ENCODE data around the gene B3GAT2. TPM values are rescaled to one million over a fixed set of nuclear protein-coding genes. Genes with fewer than 3 reads are reported as not detected.

Gene B3GAT2
- polyA plus RNA-seq, 1 donor (not counting 4 experiments of a cell fraction or from before 2014, with no cell fraction given) = 0.01 TPM

DNA sequence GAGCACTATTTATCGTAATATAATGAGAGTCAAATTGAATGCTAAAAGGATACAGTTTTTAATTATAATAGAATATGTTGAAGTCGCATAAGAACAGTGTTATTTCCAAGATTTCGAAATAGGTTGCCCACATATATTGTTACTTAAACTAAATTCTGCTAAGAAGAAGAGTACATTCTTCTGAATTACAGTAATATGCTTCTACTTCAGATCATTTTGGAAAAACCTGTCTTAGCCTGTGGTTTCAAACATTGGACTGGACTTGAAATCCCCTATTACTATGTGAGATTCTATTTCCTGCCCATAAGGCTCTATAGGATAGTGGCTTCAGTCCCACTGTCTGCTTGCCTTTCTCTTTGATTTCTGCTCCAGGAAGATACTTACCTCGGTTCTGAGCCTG, 137.2 kb downstream of the B3GAT2 start:
- Histone ChIP-seq H2AFZ (ENCODE audit: control insufficient read depth, low read length) (no peak overlapping the region), H3K27me3 (ENCODE audit: control insufficient read depth, extremely low read depth, insufficient read depth, low read length) (no peaks in the 10 kb centered on the region), H3K79me2 (ENCODE audit: control insufficient read depth, insufficient read depth, low read length) (no peaks in the 10 kb centered on the region), H3K4me1 (ENCODE audit: control insufficient read depth, extremely low read depth, insufficient read depth, low read length) (no peaks in the 10 kb centered on the region), H3K36me3 (ENCODE audit: control insufficient read depth in 2 of 2, extremely low read depth in 1 of 2, insufficient read depth in 2 of 2, low read length in 2 of 2) (no peaks in the 10 kb centered on the region), H3K9me3 (ENCODE audit: control insufficient read depth, low read depth, low read length) (no peaks in the 10 kb centered on the region), H4K20me1 (ENCODE audit: control insufficient read depth, extremely low read depth, insufficient read depth, low read length) (no peaks in the 10 kb centered on the region), H3K9me1 (ENCODE audit: control insufficient read depth, extremely low read depth, insufficient read depth, low read length) (no peaks in the 10 kb centered on the region), H3K4me2 (ENCODE audit: control insufficient read depth, extremely low read depth, insufficient read depth, low read depth, low read length) (no peak overlapping the region), H3K4me3 (ENCODE audit: control insufficient read depth in 2 of 3, extremely low read depth in 1 of 3, insufficient read depth in 2 of 3, low read depth in 1 of 3, low read length in 3 of 3) (no peak overlapping the region), H3K9ac (ENCODE audit: control insufficient read depth, extremely low read depth, insufficient read depth, low read length) (no peak overlapping the region), H3K27ac (ENCODE audit: control insufficient read depth, insufficient read depth, low read length) (no peak overlapping the region)
- FAIRE-seq (no peak), DNase-seq (ENCODE audit: low read depth, low spot score) (no peak)
- dilution Hi-C loops (cut with MboI; ENCODE audit: extremely low pct_ligation_motif_present, low sequenced_read_pairs) = no loop called here
- no peak for TF ChIP-seq EZH2 (IDR thresholded peaks at IDR 0.05; ENCODE audit: low read length)

DNA sequence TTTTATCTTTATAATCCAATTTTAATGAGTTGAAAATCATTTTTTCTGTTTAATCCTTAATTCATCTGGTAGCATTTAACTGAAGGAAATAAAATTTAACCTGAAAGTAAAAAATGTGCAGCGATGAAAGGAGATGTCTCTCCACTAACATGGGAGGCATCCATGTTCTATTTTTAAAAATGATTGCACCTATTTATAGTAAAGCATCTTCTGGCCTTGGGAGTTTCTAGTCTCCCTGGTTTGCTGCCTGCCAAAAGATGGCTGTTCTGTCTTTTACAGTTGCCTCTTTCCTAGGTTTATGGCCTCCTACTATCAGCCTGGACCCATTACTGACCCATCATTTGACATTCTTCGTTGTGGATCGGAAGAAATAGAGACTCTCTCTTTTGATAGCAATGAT, 143.0 kb downstream of the B3GAT2 start:
- Histone ChIP-seq H4K20me1 (ENCODE audit: control insufficient read depth, extremely low read depth, insufficient read depth, low read length) (no peaks in the 10 kb centered on the region), H3K79me2 (ENCODE audit: control insufficient read depth, insufficient read depth, low read length) (no peaks in the 10 kb centered on the region), H3K9me3 (ENCODE audit: control insufficient read depth, low read depth, low read length) (no peaks in the 10 kb centered on the region), H3K27me3 (ENCODE audit: control insufficient read depth, extremely low read depth, insufficient read depth, low read length) (no peaks in the 10 kb centered on the region), H3K36me3 (ENCODE audit: control insufficient read depth in 2 of 2, extremely low read depth in 1 of 2, insufficient read depth in 2 of 2, low read length in 2 of 2) (no peaks in the 10 kb centered on the region), H3K4me3 (ENCODE audit: control insufficient read depth in 2 of 3, extremely low read depth in 1 of 3, insufficient read depth in 2 of 3, low read depth in 1 of 3, low read length in 3 of 3) (no peak overlapping the region), H3K4me2 (ENCODE audit: control insufficient read depth, extremely low read depth, insufficient read depth, low read depth, low read length) (no peak overlapping the region), H3K4me1 (ENCODE audit: control insufficient read depth, extremely low read depth, insufficient read depth, low read length) (no peaks in the 10 kb centered on the region), H3K9ac (ENCODE audit: control insufficient read depth, extremely low read depth, insufficient read depth, low read length) (no peak overlapping the region), H3K27ac (ENCODE audit: control insufficient read depth, insufficient read depth, low read length) (no peak overlapping the region), H2AFZ (ENCODE audit: control insufficient read depth, low read length) (no peak overlapping the region), H3K9me1 (ENCODE audit: control insufficient read depth, extremely low read depth, insufficient read depth, low read length) (no peaks in the 10 kb centered on the region)
- no peak for TF ChIP-seq EZH2 (IDR thresholded peaks at IDR 0.05; ENCODE audit: low read length)
- TF ChIP-seq, protein P1, sequence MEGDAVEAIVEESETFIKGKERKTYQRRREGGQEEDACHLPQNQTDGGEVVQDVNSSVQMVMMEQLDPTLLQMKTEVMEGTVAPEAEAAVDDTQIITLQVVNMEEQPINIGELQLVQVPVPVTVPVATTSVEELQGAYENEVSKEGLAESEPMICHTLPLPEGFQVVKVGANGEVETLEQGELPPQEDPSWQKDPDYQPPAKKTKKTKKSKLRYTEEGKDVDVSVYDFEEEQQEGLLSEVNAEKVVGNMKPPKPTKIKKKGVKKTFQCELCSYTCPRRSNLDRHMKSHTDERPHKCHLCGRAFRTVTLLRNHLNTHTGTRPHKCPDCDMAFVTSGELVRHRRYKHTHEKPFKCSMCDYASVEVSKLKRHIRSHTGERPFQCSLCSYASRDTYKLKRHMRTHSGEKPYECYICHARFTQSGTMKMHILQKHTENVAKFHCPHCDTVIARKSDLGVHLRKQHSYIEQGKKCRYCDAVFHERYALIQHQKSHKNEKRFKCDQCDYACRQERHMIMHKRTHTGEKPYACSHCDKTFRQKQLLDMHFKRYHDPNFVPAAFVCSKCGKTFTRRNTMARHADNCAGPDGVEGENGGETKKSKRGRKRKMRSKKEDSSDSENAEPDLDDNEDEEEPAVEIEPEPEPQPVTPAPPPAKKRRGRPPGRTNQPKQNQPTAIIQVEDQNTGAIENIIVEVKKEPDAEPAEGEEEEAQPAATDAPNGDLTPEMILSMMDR (optimal IDR thresholded peaks at IDR 0.05 in 1 of 3, IDR thresholded peaks at IDR 0.05 in 1 of 3, conservative IDR thresholded peaks at IDR 0.05 in 1 of 3; ENCODE audit: extremely low read depth in 1 of 3, insufficient read depth in 2 of 3, low read length in 3 of 3) = no peak
- FAIRE-seq (no peak), DNase-seq (ENCODE audit: low read depth, low spot score) (no peak)
- dilution Hi-C loops (cut with MboI; ENCODE audit: extremely low pct_ligation_motif_present, low sequenced_read_pairs) = no loop called here

DNA sequence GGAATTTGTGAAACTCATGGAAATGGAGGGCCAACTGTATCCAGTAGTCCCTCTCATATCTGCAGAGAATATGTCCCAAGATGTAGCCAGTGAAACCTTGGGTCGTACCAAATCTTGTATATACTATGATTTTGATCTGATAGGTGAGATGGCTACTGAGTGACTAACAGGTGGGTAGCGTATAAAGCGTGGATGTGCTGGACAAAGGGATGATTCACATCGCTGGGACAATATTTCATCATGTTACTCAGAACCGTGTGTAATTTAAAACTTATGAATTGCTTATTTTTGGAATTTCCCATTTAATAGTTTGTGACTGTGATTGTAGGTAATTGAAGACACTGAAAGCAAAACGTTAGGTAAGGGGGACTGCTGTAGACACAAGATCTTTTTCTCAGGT, 145.1 kb downstream of the B3GAT2 start:
- no peak for FAIRE-seq

More for the DNA sequence above, 145.1 kb downstream of the B3GAT2 start:
- dilution Hi-C loops (cut with MboI; ENCODE audit: extremely low pct_ligation_motif_present, low sequenced_read_pairs) = no loop called here
- no peak overlapping the region for H3K9ac ChIP-seq (ENCODE audit: control insufficient read depth, extremely low read depth, insufficient read depth, low read length)
- no peak overlapping the region for H2AFZ ChIP-seq (ENCODE audit: control insufficient read depth, low read length)
- TF ChIP-seq EZH2 (IDR thresholded peaks at IDR 0.05; ENCODE audit: low read length) = no peak
- TF ChIP-seq, protein P1 (optimal IDR thresholded peaks at IDR 0.05 in 1 of 3, IDR thresholded peaks at IDR 0.05 in 1 of 3, conservative IDR thresholded peaks at IDR 0.05 in 1 of 3; ENCODE audit: extremely low read depth in 1 of 3, insufficient read depth in 2 of 3, low read length in 3 of 3) = no peak
- H3K27me3 ChIP-seq (ENCODE audit: control insufficient read depth, extremely low read depth, insufficient read depth, low read length) = no peaks in the 10 kb centered on the region
- H3K9me3 ChIP-seq (ENCODE audit: control insufficient read depth, low read depth, low read length) = no peaks in the 10 kb centered on the region
- H3K36me3 ChIP-seq (ENCODE audit: control insufficient read depth in 2 of 2, extremely low read depth in 1 of 2, insufficient read depth in 2 of 2, low read length in 2 of 2) = no peaks in the 10 kb centered on the region
- no peaks in the 10 kb centered on the region for H3K9me1 ChIP-seq (ENCODE audit: control insufficient read depth, extremely low read depth, insufficient read depth, low read length)
- no peak overlapping the region for H3K27ac ChIP-seq (ENCODE audit: control insufficient read depth, insufficient read depth, low read length)
- no peak for DNase-seq (ENCODE audit: low read depth, low spot score)
- H3K4me3 ChIP-seq (ENCODE audit: control insufficient read depth in 2 of 3, extremely low read depth in 1 of 3, insufficient read depth in 2 of 3, low read depth in 1 of 3, low read length in 3 of 3) = no peak overlapping the region
- H3K79me2 ChIP-seq (ENCODE audit: control insufficient read depth, insufficient read depth, low read length) = no peaks in the 10 kb centered on the region
- no peak overlapping the region for H3K4me2 ChIP-seq (ENCODE audit: control insufficient read depth, extremely low read depth, insufficient read depth, low read depth, low read length)
- H4K20me1 ChIP-seq (ENCODE audit: control insufficient read depth, extremely low read depth, insufficient read depth, low read length) = no peaks in the 10 kb centered on the region
- no peaks in the 10 kb centered on the region for H3K4me1 ChIP-seq (ENCODE audit: control insufficient read depth, extremely low read depth, insufficient read depth, low read length)
